HG02588 (cell line): Measurements from ENCODE around the gene NUDT3.

Source experiments
- ATAC-seq: cut with Tn5 transposase; IDR thresholded peaks from one replicate; pipeline ENCODE4 v1.9.1; 2021; ENCODE audit warnings: mild to moderate bottlenecking, moderate library complexity; ENCODE audit not compliant: unreplicated experiment

Gene NUDT3

GRCh38 chr6:34300332-34300751 is 92.1 kb downstream of the NUDT3 start:
- no peak for ATAC-seq

GRCh38 chr6:34298941-34299340 is 93.5 kb downstream of the NUDT3 start:
- ATAC-seq: no peak

- peak; percentile 77 for ATAC-seq
Measured at GRCh38 chr6:34295721-34296120, 96.7 kb downstream of the NUDT3 start.

- no peak for ATAC-seq
Measured at GRCh38 chr6:34292954-34293353, 99.5 kb downstream of the NUDT3 start.

- ATAC-seq: no peak
Measured at GRCh38 chr6:34289137-34289536, 103.3 kb downstream of the NUDT3 start.

- ATAC-seq: no peak
Measured at GRCh38 chr6:34288581-34288980, 103.9 kb downstream of the NUDT3 start.

- no peak for ATAC-seq
Measured at GRCh38 chr6:34285448-34286164, 106.9 kb downstream of the NUDT3 start.

- ATAC-seq: no peak
Measured at GRCh38 chr6:34284563-34285447, 107.7 kb downstream of the NUDT3 start.

GRCh38 chr6:34281702-34282334 is 110.7 kb downstream of the NUDT3 start:
- ATAC-seq: no peak

GRCh38 chr6:34280216-34280615 is 112.3 kb downstream of the NUDT3 start:
- ATAC-seq: no peak

GRCh38 chr6:34278833-34279232 is 113.6 kb downstream of the NUDT3 start:
- no peak for ATAC-seq

GRCh38 chr6:34277763-34278112 is 114.7 kb downstream of the NUDT3 start:
- ATAC-seq: no peak

GRCh38 chr6:34276881-34277762 is 115.3 kb downstream of the NUDT3 start:
- no peak for ATAC-seq

GRCh38 chr6:34276191-34276590 is 116.3 kb downstream of the NUDT3 start:
- ATAC-seq: no peak

- no peak for ATAC-seq
Measured at GRCh38 chr6:34275128-34275804, 117.2 kb downstream of the NUDT3 start.

- no peak for ATAC-seq
Measured at GRCh38 chr6:34274129-34274528, 118.3 kb downstream of the NUDT3 start.

- no peak for ATAC-seq
Measured at GRCh38 chr6:34273242-34273805, 119.1 kb downstream of the NUDT3 start.

- no peak for ATAC-seq
Measured at GRCh38 chr6:34272013-34272926, 120.2 kb downstream of the NUDT3 start.
